ENCODE results near the gene CNN1. TPM values are rescaled to one million over a fixed set of nuclear protein-coding genes. Genes with fewer than 3 reads are reported as not detected.

CNN1 gene
- total and polyA plus RNA-seq, 2 experiments from 2014 or later = 13.3 to 20.9 TPM

DNA sequence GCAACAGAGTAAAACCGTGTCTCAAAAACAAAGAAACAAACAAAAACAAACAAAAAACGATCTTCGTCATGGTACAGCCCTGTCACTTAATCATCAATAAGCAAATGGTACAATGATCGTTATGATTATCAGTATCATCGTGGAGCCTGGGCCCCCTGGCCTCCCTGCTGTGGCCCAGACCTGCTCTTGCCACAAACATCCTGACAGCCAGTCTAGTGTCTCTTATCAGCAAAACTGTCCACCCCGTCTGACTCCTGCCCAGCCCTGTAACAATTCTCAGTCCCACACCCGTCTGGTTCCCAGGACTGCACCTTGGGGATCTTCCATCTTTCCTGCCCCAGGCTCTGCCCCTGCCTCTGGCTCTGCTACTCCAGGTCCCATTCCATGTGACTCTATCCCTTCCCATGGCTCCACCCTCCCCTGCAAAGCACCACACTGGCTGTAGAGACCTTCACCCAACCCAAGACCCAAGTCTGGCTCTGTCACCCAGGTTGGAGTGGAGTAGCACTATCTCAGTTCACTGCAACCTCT, 38.7 kb upstream of the CNN1 start (continued):
- TF ChIP-seq, protein P1, sequence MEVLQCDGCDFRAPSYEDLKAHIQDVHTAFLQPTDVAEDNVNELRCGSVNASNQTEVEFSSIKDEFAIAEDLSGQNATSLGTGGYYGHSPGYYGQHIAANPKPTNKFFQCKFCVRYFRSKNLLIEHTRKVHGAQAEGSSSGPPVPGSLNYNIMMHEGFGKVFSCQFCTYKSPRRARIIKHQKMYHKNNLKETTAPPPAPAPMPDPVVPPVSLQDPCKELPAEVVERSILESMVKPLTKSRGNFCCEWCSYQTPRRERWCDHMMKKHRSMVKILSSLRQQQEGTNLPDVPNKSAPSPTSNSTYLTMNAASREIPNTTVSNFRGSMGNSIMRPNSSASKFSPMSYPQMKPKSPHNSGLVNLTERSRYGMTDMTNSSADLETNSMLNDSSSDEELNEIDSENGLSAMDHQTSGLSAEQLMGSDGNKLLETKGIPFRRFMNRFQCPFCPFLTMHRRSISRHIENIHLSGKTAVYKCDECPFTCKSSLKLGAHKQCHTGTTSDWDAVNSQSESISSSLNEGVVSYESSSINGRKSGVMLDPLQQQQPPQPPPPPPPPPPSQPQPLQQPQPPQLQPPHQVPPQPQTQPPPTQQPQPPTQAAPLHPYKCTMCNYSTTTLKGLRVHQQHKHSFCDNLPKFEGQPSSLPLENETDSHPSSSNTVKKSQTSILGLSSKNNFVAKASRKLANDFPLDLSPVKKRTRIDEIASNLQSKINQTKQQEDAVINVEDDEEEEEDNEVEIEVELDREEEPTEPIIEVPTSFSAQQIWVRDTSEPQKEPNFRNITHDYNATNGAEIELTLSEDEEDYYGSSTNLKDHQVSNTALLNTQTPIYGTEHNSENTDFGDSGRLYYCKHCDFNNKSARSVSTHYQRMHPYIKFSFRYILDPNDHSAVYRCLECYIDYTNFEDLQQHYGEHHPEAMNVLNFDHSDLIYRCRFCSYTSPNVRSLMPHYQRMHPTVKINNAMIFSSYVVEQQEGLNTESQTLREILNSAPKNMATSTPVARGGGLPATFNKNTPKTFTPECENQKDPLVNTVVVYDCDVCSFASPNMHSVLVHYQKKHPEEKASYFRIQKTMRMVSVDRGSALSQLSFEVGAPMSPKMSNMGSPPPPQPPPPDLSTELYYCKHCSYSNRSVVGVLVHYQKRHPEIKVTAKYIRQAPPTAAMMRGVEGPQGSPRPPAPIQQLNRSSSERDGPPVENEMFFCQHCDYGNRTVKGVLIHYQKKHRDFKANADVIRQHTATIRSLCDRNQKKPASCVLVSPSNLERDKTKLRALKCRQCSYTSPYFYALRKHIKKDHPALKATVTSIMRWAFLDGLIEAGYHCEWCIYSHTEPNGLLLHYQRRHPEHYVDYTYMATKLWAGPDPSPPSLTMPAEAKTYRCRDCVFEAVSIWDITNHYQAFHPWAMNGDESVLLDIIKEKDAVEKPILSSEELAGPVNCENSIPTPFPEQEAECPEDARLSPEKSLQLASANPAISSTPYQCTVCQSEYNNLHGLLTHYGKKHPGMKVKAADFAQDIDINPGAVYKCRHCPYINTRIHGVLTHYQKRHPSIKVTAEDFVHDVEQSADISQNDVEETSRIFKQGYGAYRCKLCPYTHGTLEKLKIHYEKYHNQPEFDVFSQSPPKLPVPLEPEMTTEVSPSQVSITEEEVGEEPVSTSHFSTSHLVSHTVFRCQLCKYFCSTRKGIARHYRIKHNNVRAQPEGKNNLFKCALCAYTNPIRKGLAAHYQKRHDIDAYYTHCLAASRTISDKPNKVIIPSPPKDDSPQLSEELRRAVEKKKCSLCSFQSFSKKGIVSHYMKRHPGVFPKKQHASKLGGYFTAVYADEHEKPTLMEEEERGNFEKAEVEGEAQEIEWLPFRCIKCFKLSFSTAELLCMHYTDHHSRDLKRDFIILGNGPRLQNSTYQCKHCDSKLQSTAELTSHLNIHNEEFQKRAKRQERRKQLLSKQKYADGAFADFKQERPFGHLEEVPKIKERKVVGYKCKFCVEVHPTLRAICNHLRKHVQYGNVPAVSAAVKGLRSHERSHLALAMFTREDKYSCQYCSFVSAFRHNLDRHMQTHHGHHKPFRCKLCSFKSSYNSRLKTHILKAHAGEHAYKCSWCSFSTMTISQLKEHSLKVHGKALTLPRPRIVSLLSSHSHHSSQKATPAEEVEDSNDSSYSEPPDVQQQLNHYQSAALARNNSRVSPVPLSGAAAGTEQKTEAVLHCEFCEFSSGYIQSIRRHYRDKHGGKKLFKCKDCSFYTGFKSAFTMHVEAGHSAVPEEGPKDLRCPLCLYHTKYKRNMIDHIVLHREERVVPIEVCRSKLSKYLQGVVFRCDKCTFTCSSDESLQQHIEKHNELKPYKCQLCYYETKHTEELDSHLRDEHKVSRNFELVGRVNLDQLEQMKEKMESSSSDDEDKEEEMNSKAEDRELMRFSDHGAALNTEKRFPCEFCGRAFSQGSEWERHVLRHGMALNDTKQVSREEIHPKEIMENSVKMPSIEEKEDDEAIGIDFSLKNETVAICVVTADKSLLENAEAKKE (CRISPR knock-in tag; IDR thresholded peaks at IDR 0.05) = no peak
- TF ChIP-seq STAT1 (IDR thresholded peaks at IDR 0.05; ENCODE audit: unreplicated experiment) = no peak
- no peak for TF ChIP-seq EZH2phosphoT487 (IDR thresholded peaks at IDR 0.05; ENCODE audit: unreplicated experiment)
- TF ChIP-seq, protein P2, sequence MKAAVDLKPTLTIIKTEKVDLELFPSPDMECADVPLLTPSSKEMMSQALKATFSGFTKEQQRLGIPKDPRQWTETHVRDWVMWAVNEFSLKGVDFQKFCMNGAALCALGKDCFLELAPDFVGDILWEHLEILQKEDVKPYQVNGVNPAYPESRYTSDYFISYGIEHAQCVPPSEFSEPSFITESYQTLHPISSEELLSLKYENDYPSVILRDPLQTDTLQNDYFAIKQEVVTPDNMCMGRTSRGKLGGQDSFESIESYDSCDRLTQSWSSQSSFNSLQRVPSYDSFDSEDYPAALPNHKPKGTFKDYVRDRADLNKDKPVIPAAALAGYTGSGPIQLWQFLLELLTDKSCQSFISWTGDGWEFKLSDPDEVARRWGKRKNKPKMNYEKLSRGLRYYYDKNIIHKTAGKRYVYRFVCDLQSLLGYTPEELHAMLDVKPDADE (IDR thresholded peaks at IDR 0.05) = no peak
- TF ChIP-seq ZNF114 (CRISPR knock-in tag; IDR thresholded peaks at IDR 0.05) = no peak
- no peak for TF ChIP-seq NANOG (IDR thresholded peaks at IDR 0.05; ENCODE audit: borderline replicate concordance)
- TF ChIP-seq, protein P3, sequence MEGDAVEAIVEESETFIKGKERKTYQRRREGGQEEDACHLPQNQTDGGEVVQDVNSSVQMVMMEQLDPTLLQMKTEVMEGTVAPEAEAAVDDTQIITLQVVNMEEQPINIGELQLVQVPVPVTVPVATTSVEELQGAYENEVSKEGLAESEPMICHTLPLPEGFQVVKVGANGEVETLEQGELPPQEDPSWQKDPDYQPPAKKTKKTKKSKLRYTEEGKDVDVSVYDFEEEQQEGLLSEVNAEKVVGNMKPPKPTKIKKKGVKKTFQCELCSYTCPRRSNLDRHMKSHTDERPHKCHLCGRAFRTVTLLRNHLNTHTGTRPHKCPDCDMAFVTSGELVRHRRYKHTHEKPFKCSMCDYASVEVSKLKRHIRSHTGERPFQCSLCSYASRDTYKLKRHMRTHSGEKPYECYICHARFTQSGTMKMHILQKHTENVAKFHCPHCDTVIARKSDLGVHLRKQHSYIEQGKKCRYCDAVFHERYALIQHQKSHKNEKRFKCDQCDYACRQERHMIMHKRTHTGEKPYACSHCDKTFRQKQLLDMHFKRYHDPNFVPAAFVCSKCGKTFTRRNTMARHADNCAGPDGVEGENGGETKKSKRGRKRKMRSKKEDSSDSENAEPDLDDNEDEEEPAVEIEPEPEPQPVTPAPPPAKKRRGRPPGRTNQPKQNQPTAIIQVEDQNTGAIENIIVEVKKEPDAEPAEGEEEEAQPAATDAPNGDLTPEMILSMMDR (conservative IDR thresholded peaks at IDR 0.05; ENCODE audit: low read depth in 2 of 2) = no peak

All from GM23338 (cell line).